ENCODE data around the gene RTBDN. TPM values are rescaled to one million over a fixed set of nuclear protein-coding genes. Genes with fewer than 3 reads are reported as not detected.

Gene RTBDN
- total RNA-seq, 2 experiments from 2014 or later = not detected

GRCh38 chr19:12834976-12835757 is 788 bp upstream of the RTBDN start:
- ChIA-PET CTCF (interaction anchor here (1.1 to 1.5 kb wide), 3 partner anchors 12 to 77 kb away, joined by 3 to 10 read pairs (median 7); no protein-coding TSS in a partner anchor), POLR2A (interaction anchor here (0.6 kb wide), 1 partner anchor 16 kb away, joined by 3 read pairs; no protein-coding TSS in a partner anchor)

- POLR2A ChIA-PET = no interaction called here
- CTCF ChIA-PET = interaction anchor here (0.6 to 1.5 kb wide), 4 partner anchors 13 to 1541 kb away, joined by 3 to 10 read pairs (median 8); no protein-coding TSS in a partner anchor
Measured at GRCh38 chr19:12833738-12834565, 427 bp downstream of the RTBDN start.

- ChIA-PET POLR2A (no interaction called here), CTCF (interaction anchor here (0.6 to 1.5 kb wide), 2 partner anchors 68 to 1540 kb away, joined by 7 to 9 read pairs; no protein-coding TSS in a partner anchor)
Measured at GRCh38 chr19:12833418-12833737, 1.0 kb downstream of the RTBDN start.

- CTCF ChIA-PET = interaction anchor here (0.9 to 2.9 kb wide), 5 partner anchors 19 to 76 kb away, joined by 3 to 9 read pairs (median 3); no protein-coding TSS in a partner anchor
- POLR2A ChIA-PET = interaction anchor here (0.5 kb wide), 1 partner anchor 263 kb away, joined by 4 read pairs; no protein-coding TSS in a partner anchor
Measured at GRCh38 chr19:12828494-12828893, 5.9 kb downstream of the RTBDN start.

GRCh38 chr19:12825254-12826131 is 8.9 kb downstream of the RTBDN start:
- POLR2A ChIA-PET = no interaction called here
- CTCF ChIA-PET = interaction anchor here (0.6 kb wide), 1 partner anchor 96 kb away, joined by 3 read pairs; no protein-coding TSS in a partner anchor

- ChIA-PET CTCF (interaction anchor here (1.0 kb wide), 1 partner anchor 56 kb away, joined by 4 read pairs; no protein-coding TSS in a partner anchor), POLR2A (interaction anchor here (0.6 kb wide), 1 partner anchor 97 kb away, joined by 3 read pairs; no protein-coding TSS in a partner anchor)
Measured at GRCh38 chr19:12821761-12822160, 12.6 kb downstream of the RTBDN start.

- ChIA-PET POLR2A (interaction anchor here (0.5 to 0.7 kb wide), 3 partner anchors 11 to 445 kb away, joined by 3 to 12 read pairs (median 4); no protein-coding TSS in a partner anchor), CTCF (interaction anchor here (0.7 to 1.0 kb wide), 3 partner anchors 11 to 1731 kb away, joined by 3 read pairs; no protein-coding TSS in a partner anchor)
Measured at GRCh38 chr19:12817810-12818209, 16.6 kb downstream of the RTBDN start.

- ChIA-PET CTCF (interaction anchor here (1.0 kb wide), 1 partner anchor 10 kb away, joined by 3 read pairs; no protein-coding TSS in a partner anchor), POLR2A (interaction anchor here (0.7 kb wide), 1 partner anchor 166 kb away, joined by 5 read pairs; no protein-coding TSS in a partner anchor)
Measured at GRCh38 chr19:12817188-12817587, 17.2 kb downstream of the RTBDN start.

- POLR2A ChIA-PET = interaction anchor here (0.7 kb wide), 1 partner anchor 75 kb away, joined by 3 read pairs; no protein-coding TSS in a partner anchor
- CTCF ChIA-PET = interaction anchor here (0.7 to 1.6 kb wide), 2 partner anchors 54 to 118 kb away, joined by 3 to 4 read pairs; no protein-coding TSS in a partner anchor
Measured at GRCh38 chr19:12815088-12815487, 19.3 kb downstream of the RTBDN start.

GRCh38 chr19:12806242-12807081 is 27.9 kb downstream of the RTBDN start, which contains the start of gene RNASEH2A:
RNASEH2A (plus strand) TSS chr19:12806584; CDS start chr19:12806674, 90 bp downstream.
- ChIA-PET POLR2A (interaction anchor here (0.6 to 1.0 kb wide), 4 partner anchors 11 to 83 kb away, joined by 3 to 12 read pairs (median 3); partner anchors contain the start of gene JUNB), CTCF (interaction anchor here (0.8 to 2.2 kb wide), 13 partner anchors 10 to 84 kb away, joined by 3 to 9 read pairs (median 4); no protein-coding TSS in a partner anchor)

GRCh38 chr19:12804051-12804450 is 30.3 kb downstream of the RTBDN start:
- POLR2A ChIA-PET = interaction anchor here (1.8 kb wide), 1 partner anchor 12 kb away, joined by 5 read pairs; no protein-coding TSS in a partner anchor
- CTCF ChIA-PET = interaction anchor here (14.9 kb wide), 1 partner anchor 37 kb away, joined by 598 read pairs; the partner anchor contains the start of gene HOOK2

- POLR2A ChIA-PET = interaction anchor here (0.6 to 1.8 kb wide), 3 partner anchors 10 to 1980 kb away, joined by 3 to 5 read pairs (median 5); no protein-coding TSS in a partner anchor
- CTCF ChIA-PET = interaction anchor here (0.5 to 14.9 kb wide), 6 partner anchors 11 to 125 kb away, joined by 3 to 598 read pairs (median 3); partner anchors contain the start of genes HOOK2 and JUNB
Measured at GRCh38 chr19:12802267-12803106, 31.9 kb downstream of the RTBDN start.

- ChIA-PET POLR2A (interaction anchor here (0.6 to 1.8 kb wide), 4 partner anchors 9 to 1979 kb away, joined by 3 to 5 read pairs (median 4); partner anchors contain the start of gene JUNB), CTCF (interaction anchor here (0.5 to 14.9 kb wide), 6 partner anchors 10 to 126 kb away, joined by 3 to 598 read pairs (median 4); partner anchors contain the start of genes HOOK2 and JUNB)
Measured at GRCh38 chr19:12801466-12802266, 32.7 kb downstream of the RTBDN start, which contains the start of the genes PRDX2 and THSD8. PRDX2 (minus strand) TSS chr19:12801800; CDS start chr19:12801261, 539 bp downstream. THSD8 (plus strand) TSS chr19:12802069; CDS start chr19:12802072, 3 bp downstream.

- POLR2A ChIA-PET = interaction anchor here (0.6 to 0.9 kb wide), 2 partner anchors 9 to 201 kb away, joined by 3 to 4 read pairs; partner anchors contain the start of gene JUNB
- CTCF ChIA-PET = interaction anchor here (0.7 to 14.9 kb wide), 3 partner anchors 10 to 34 kb away, joined by 3 to 598 read pairs (median 4); partner anchors contain the start of gene HOOK2
Measured at GRCh38 chr19:12800923-12801465, 33.4 kb downstream of the RTBDN start.
